DND-41 (cell line): ENCODE results near the gene PLXNA4.

ENCODE experiments used
- CTCF ChIP-seq: IDR thresholded peaks from 2 replicates; pipeline ENCODE4 v1.5.1; 2012; ENCODE audit warnings: borderline replicate concordance, low read length, moderate library complexity, mild to moderate bottlenecking; ENCODE audit not compliant: poor library complexity, severe bottlenecking; ENCODE audit errors: extremely low read depth
- EZH2 ChIP-seq: IDR thresholded peaks from 3 replicates; pipeline ENCODE4 v1.6.1; 2012; ENCODE audit warnings: borderline replicate concordance, low read depth, mild to moderate bottlenecking, moderate library complexity, low read length, inconsistent platforms; ENCODE audit not compliant: severe bottlenecking

GRCh38 chr7:132379292-132379691 is 197.0 kb downstream of the PLXNA4 start:
- TF ChIP-seq EZH2 (no peak), CTCF (no peak)
